B cell (primary cell): Measurements from ENCODE around the gene C9orf152. TPM values are rescaled to one million over a fixed set of nuclear protein-coding genes. Genes with fewer than 3 reads are reported as not detected.

Source experiments
- ATAC-seq: fragments of 200-7000 bp; cut with Tn5 transposase; one replicate; pipeline ENCODE4 v1.10.0; 2021; ENCODE audit warnings: low read depth, mild to moderate bottlenecking, moderate number of reproducible peaks, moderate library complexity
- CTCF ChIA-PET: fragments of 350-600 bp; sonication (Branson Sonifier 250); formaldehyde crosslinking; loops from one replicate; lab custom pipeline; 2021; ENCODE audit warnings: antibody characterized with exemption, inconsistent platforms; lab: Charles Lee
- POLR2A ChIA-PET: fragments of 350-600 bp; sonication (Branson Sonifier 250); formaldehyde crosslinking; loops from one replicate; lab custom pipeline; 2021; ENCODE audit warnings: antibody characterized with exemption; lab: Charles Lee
- DNase-seq: peaks from one replicate; pipeline ENCODE4 v3.0.0; 2013
- H2AFZ ChIP-seq: 2 replicates; pipeline ENCODE4 v1.6.1; 2012; ENCODE audit warnings: mild to moderate bottlenecking, low read depth, low read length; ENCODE audit not compliant: insufficient read depth, poor library complexity, severe bottlenecking
- H3K27ac ChIP-seq, 2 donors: 1 replicate in 1 of 2; 2 replicates in 1 of 2; pipeline ENCODE4 v1.5.1; 2012 to 2013; ENCODE audit warnings: low read length in 2 of 2, mild to moderate bottlenecking in 2 of 2, moderate library complexity in 1 of 2
- H3K27me3 ChIP-seq, 4 experiments: fragments of 200-600 bp in 1 of 4; sonication (generic) in 1 of 4; replicated peaks in 1 of 4; 1 replicate in 2 of 4; 2 replicates in 2 of 4; pipeline versions ENCODE4 v1.6.1 to v1.7.0; 2013 to 2016; ENCODE audit warnings: low read length in 3 of 4, mild to moderate bottlenecking in 2 of 4, mixed read lengths in 1 of 4, moderate library complexity in 1 of 4; ENCODE audit not compliant: insufficient read depth in 4 of 4, control insufficient read depth in 3 of 4; ENCODE audit errors: control extremely low read depth in 1 of 4
- H3K36me3 ChIP-seq, 2 experiments: replicated peaks in 1 of 2; 1 replicate in 1 of 2; 2 replicates in 1 of 2; pipeline versions ENCODE4 v1.6.1 to v1.7.1; 2013; ENCODE audit warnings: low read length in 1 of 2; ENCODE audit not compliant: insufficient read depth in 2 of 2, control insufficient read depth in 1 of 2; ENCODE audit errors: control extremely low read depth in 1 of 2, extremely low read depth in 1 of 2
- H3K4me1 ChIP-seq, 2 donors: fragments of 200-600 bp in 1 of 2; sonication (generic) in 1 of 2; 1 replicate in 1 of 2; 2 replicates in 1 of 2; pipeline versions ENCODE4 v1.5.1 to v1.6.1; 2013 to 2017; ENCODE audit warnings: low read length in 2 of 2; ENCODE audit not compliant: control insufficient read depth in 2 of 2, insufficient read depth in 2 of 2
- H3K4me2 ChIP-seq: replicated peaks from 2 replicates; pipeline ENCODE3; 2012; ENCODE audit warnings: mild to moderate bottlenecking, low read depth, low read length; ENCODE audit not compliant: poor library complexity, severe bottlenecking
- H3K4me3 ChIP-seq, 5 experiments: fragments of 200-600 bp in 1 of 5; sonication (generic) in 1 of 5; 1 replicate in 3 of 5; 2 replicates in 2 of 5; pipeline versions ENCODE4 v1.5.1 to v1.7.0; 2011 to 2016; ENCODE audit warnings: low read length in 4 of 5, mild to moderate bottlenecking in 4 of 5, low read depth in 2 of 5, control low read depth in 1 of 5, moderate library complexity in 1 of 5; ENCODE audit not compliant: insufficient read depth in 1 of 5; ENCODE audit errors: control extremely low read depth in 1 of 5, extremely low read depth in 1 of 5
- H3K79me2 ChIP-seq: fragments of 200-600 bp; sonication (generic); one replicate; pipeline ENCODE4 v1.6.0; 2016; ENCODE audit warnings: low read length; ENCODE audit not compliant: control insufficient read depth, insufficient read depth
- H3K9ac ChIP-seq: fragments of 200-600 bp; sonication (generic); 2 replicates; pipeline ENCODE4 v1.6.1; 2017; ENCODE audit warnings: mild to moderate bottlenecking, low read length, moderate library complexity
- H3K9me3 ChIP-seq, 3 donors: one replicate each; pipeline versions ENCODE4 v1.6.1 to v1.7.1; 2013; ENCODE audit warnings: low read length in 2 of 3; ENCODE audit not compliant: control insufficient read depth in 2 of 3, insufficient read depth in 1 of 3; ENCODE audit errors: control extremely low read depth in 1 of 3
- H4K20me1 ChIP-seq: 2 replicates; pipeline ENCODE4 v1.6.0; 2012; ENCODE audit warnings: mild to moderate bottlenecking, low read length; ENCODE audit not compliant: insufficient read depth, control insufficient read depth, poor library complexity, severe bottlenecking
- H3K27ac Mint-ChIP-seq: one replicate; pipeline ENCODE4 v1.8.0; 2021; ENCODE audit warnings: mixed read lengths
- H3K27me3 Mint-ChIP-seq: one replicate; pipeline ENCODE4 v1.8.0; 2021; ENCODE audit warnings: mixed read lengths
- H3K4me1 Mint-ChIP-seq: one replicate; pipeline ENCODE4 v1.8.0; 2021; ENCODE audit warnings: mixed read lengths
- H3K4me3 Mint-ChIP-seq: one replicate; pipeline ENCODE4 v1.8.0; 2021; ENCODE audit warnings: mixed read lengths
- H3K9me3 Mint-ChIP-seq: one replicate; pipeline ENCODE4 v1.8.0; 2022; ENCODE audit warnings: mixed read lengths; ENCODE audit not compliant: insufficient read depth
- EZH2 ChIP-seq: IDR thresholded peaks from 2 replicates; pipeline ENCODE4 v1.6.1; 2012; ENCODE audit warnings: borderline replicate concordance, low read depth, mild to moderate bottlenecking, moderate library complexity, low read length; ENCODE audit not compliant: insufficient read depth, poor library complexity, severe bottlenecking
- WGBS: methylation state at CpG from one replicate; pipeline ENCODE4 v1.1.5; 2013; ENCODE audit warnings: missing lambda C conversion rate; ENCODE audit not compliant: insufficient coverage; 5-methylcytosine and 5-hydroxymethylcytosine counted together
- intact Hi-C: fragments of 100-400 bp; cut with micrococcal nuclease; formaldehyde crosslinking; loops from one replicate; pipeline ENCODE4 v1.10.0; 2022
- polyA plus RNA-seq: library from polyadenylated mRNA; depleted of rRNA; stranded (reverse); fragments of >200 nt; gene quantifications from 2 replicates; pipeline ENCODE4 v1.2.3, GENCODE V29; 2012
- total RNA-seq, 2 donors: library from RNA; stranded (reverse); fragments of 120-200 nt in 1 of 2; gene quantifications; 1 replicate in 1 of 2; 2 replicates in 1 of 2; pipeline versions ENCODE4 v1.2.3 to v1.2.4, GENCODE V29; 2013 to 2022
- TF ChIP-seq, protein P1 (sequence below): fragments of 200-600 bp; IDR thresholded peaks from one replicate; pipeline ENCODE4 v1.8.0; 2022; ENCODE audit warnings: antibody characterized with exemption, mild to moderate bottlenecking

C9orf152 gene
- total and polyA plus RNA-seq, 2 donors (not counting 1 experiment from before 2014, with no cell fraction given), result not detected

DNA sequence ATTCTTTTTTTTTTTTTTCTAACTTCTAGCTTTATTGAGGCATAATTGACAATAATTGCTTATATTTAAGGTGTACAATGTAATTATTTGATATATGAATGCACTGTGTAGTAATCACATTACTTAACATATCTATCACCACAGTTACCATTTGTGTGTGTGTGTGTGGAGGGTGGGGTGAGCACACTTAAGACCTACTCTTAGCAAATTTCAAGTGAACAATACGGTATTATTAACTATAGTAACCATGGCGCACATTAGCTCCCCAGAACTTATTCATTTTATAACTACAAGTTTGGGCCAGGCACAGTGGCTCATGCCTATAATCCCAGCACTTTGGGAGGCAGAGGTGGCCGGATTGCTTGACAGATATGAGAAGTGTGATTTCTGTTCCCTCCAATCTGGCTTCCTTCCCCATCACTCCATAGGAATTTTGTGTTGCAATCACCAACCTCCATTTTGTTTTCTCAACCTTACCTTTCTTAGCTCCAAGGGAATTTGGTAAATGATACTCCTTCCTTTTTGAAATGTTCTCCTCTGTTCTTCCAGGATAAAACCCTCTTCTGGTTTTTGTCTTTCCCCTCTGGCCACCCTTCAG lies 33.4 kb upstream of the C9orf152 start:
- Histone ChIP-seq H3K27ac (no peak overlapping the region), H4K20me1 (no peaks in the 10 kb centered on the region), H3K36me3 (peaks cover 0 to 7% of the 10 kb centered on the region in 2 experiments), H2AFZ (no peak overlapping the region), H3K4me3 (no peak overlapping the region), H3K27me3 (no peaks in the 10 kb centered on the region), H3K9ac (no peak overlapping the region), H3K9me3 (no peaks in the 10 kb centered on the region), H3K79me2 (no peaks in the 10 kb centered on the region), H3K4me1 (no peaks in the 10 kb centered on the region), H3K4me2 (no peak overlapping the region)
- Mint-ChIP-seq H3K9me3 (no peaks in the 10 kb centered on the region), H3K4me1 (no peaks in the 10 kb centered on the region), H3K4me3 (no peak overlapping the region), H3K27ac (no peak overlapping the region), H3K27me3 (peaks cover 3% of the 10 kb centered on the region)
- TF ChIP-seq, protein P1, sequence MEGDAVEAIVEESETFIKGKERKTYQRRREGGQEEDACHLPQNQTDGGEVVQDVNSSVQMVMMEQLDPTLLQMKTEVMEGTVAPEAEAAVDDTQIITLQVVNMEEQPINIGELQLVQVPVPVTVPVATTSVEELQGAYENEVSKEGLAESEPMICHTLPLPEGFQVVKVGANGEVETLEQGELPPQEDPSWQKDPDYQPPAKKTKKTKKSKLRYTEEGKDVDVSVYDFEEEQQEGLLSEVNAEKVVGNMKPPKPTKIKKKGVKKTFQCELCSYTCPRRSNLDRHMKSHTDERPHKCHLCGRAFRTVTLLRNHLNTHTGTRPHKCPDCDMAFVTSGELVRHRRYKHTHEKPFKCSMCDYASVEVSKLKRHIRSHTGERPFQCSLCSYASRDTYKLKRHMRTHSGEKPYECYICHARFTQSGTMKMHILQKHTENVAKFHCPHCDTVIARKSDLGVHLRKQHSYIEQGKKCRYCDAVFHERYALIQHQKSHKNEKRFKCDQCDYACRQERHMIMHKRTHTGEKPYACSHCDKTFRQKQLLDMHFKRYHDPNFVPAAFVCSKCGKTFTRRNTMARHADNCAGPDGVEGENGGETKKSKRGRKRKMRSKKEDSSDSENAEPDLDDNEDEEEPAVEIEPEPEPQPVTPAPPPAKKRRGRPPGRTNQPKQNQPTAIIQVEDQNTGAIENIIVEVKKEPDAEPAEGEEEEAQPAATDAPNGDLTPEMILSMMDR, result no peak
- TF ChIP-seq EZH2, result no peak
- ATAC-seq, result no peak
- intact Hi-C loops, result no loop called here
- ChIA-PET POLR2A (no interaction called here), CTCF (interaction anchor here (1.8 kb wide), 1 partner anchor 24 kb away, joined by 5 read pairs; no protein-coding TSS in a partner anchor)
- DNase-seq, result no peak
- no CpG with 5 or more reads among the region's 3 CpGs for WGBS

DNA sequence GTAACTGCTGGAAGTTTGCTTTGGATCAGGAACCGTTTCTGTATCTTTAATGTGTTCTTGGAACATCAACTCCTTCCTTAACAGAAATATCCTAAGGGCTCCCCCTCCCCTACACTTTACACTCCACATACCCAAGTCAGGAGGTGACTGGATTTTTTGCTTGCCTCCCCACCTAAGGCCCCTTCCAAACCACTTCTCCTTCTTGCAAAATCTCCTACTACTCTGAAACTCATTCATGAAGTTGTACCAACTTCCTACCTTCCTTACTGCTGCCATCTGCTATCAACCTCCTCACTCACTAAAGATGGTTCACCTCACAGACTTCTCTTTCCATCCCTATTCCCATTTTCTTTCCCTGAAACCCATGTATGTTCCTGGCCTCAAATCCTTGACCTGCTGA lies 32.2 kb upstream of the C9orf152 start:
- H3K27me3 Mint-ChIP-seq, result peaks cover 3% of the 10 kb centered on the region
- H3K9me3 Mint-ChIP-seq, result no peaks in the 10 kb centered on the region
- no peak overlapping the region for H3K4me3 ChIP-seq
- ChIA-PET POLR2A (no interaction called here), CTCF (no interaction called here)
- intact Hi-C loops, result no loop called here
- no peak overlapping the region for H3K27ac Mint-ChIP-seq
- H3K36me3 ChIP-seq, result peaks cover 0 to 4% of the 10 kb centered on the region in 2 experiments
- no peaks in the 10 kb centered on the region for H3K27me3 ChIP-seq
- H3K4me1 Mint-ChIP-seq, result no peaks in the 10 kb centered on the region
- TF ChIP-seq, protein P1, result no peak
- TF ChIP-seq EZH2, result no peak
- H3K27ac ChIP-seq, result no peak overlapping the region
- DNase-seq (no peak), ATAC-seq (no peak)
- H3K9me3 ChIP-seq, result peaks cover 0 to 4% (median 0%) of the 10 kb centered on the region in 3 donors
- H3K4me3 Mint-ChIP-seq, result no peak overlapping the region
- no peak overlapping the region for H3K4me2 ChIP-seq
- H3K79me2 ChIP-seq, result no peaks in the 10 kb centered on the region
- no peak overlapping the region for H2AFZ ChIP-seq
- WGBS, result 100% methylated on average over 1 of the region's 1 CpG
- no peaks in the 10 kb centered on the region for H4K20me1 ChIP-seq
- no peak overlapping the region for H3K9ac ChIP-seq
- H3K4me1 ChIP-seq, result no peaks in the 10 kb centered on the region
